Natural killer cell (primary cell): ENCODE data around the gene NHEJ1. TPM values are rescaled to one million over a fixed set of nuclear protein-coding genes. Genes with fewer than 3 reads are reported as not detected.

Experiments
- ATAC-seq, 3 donors: fragments of 150-1000 bp in 2 of 3; fragments of 200-7000 bp in 1 of 3; cut with Tn5 transposase; 1 replicate in 1 of 3; 2 replicates in 2 of 3; pipeline ENCODE4 v1.10.0; 2021; ENCODE audit warnings: mild to moderate bottlenecking in 2 of 3, moderate library complexity in 2 of 3
- DNase-seq, 2 donors: peaks; one replicate each; pipeline versions ENCODE4 v3.0.0 to v3.0.0-alpha.2; 2013 to 2021; ENCODE audit warnings: mixed read lengths in 1 of 2
- H3K27ac ChIP-seq: one replicate; pipeline ENCODE4 v1.5.1; 2013; ENCODE audit warnings: mild to moderate bottlenecking, low read length
- H3K27me3 ChIP-seq: one replicate; pipeline ENCODE4 v1.6.1; 2013; ENCODE audit warnings: low read length; ENCODE audit not compliant: control insufficient read depth, insufficient read depth
- H3K36me3 ChIP-seq: one replicate; pipeline ENCODE4 v1.6.1; 2013; ENCODE audit warnings: low read length; ENCODE audit not compliant: control insufficient read depth, insufficient read depth
- H3K4me1 ChIP-seq: one replicate; pipeline ENCODE4 v1.6.1; 2013; ENCODE audit warnings: low read length; ENCODE audit not compliant: control insufficient read depth, insufficient read depth
- H3K4me3 ChIP-seq: one replicate; pipeline ENCODE4 v1.5.1; 2013; ENCODE audit warnings: low read length
- H3K9me3 ChIP-seq: one replicate; pipeline ENCODE4 v1.6.1; 2013; ENCODE audit warnings: low read length; ENCODE audit not compliant: control insufficient read depth, insufficient read depth
- H3K27ac Mint-ChIP-seq, 2 donors: one replicate each; pipeline ENCODE4 v1.8.0; 2022; ENCODE audit warnings: mild to moderate bottlenecking in 2 of 2, mixed read lengths in 2 of 2, moderate library complexity in 1 of 2
- H3K27me3 Mint-ChIP-seq, 2 donors: one replicate each; pipeline ENCODE4 v1.8.0; 2022; ENCODE audit warnings: low read depth in 2 of 2, mixed read lengths in 2 of 2
- H3K36me3 Mint-ChIP-seq: one replicate; pipeline ENCODE4 v1.8.0; 2022; ENCODE audit warnings: mixed read lengths
- H3K4me1 Mint-ChIP-seq, 2 donors: one replicate each; pipeline ENCODE4 v1.8.0; 2022; ENCODE audit warnings: mixed read lengths in 2 of 2
- H3K4me3 Mint-ChIP-seq: one replicate; pipeline ENCODE4 v1.8.0; 2022; ENCODE audit warnings: mild to moderate bottlenecking, moderate library complexity, mixed read lengths
- H3K9me3 Mint-ChIP-seq, 2 donors: one replicate each; pipeline ENCODE4 v1.8.0; 2022; ENCODE audit warnings: mixed read lengths in 2 of 2
- WGBS: methylation state at CpG from one replicate; pipeline ENCODE4 v1.1.7; 2013; ENCODE audit warnings: missing lambda C conversion rate; ENCODE audit not compliant: insufficient coverage; 5-methylcytosine and 5-hydroxymethylcytosine counted together
- intact Hi-C: fragments of 100-400 bp; cut with micrococcal nuclease; formaldehyde crosslinking; loops from one replicate; pipeline ENCODE4 v1.14.2; 2022
- total RNA-seq, 4 donors: library from RNA; stranded (reverse); fragments of 120-200 nt in 1 of 4; gene quantifications; one replicate each; pipeline versions ENCODE4 v1.2.3 to v1.2.4, GENCODE V29; 2013 to 2022
- TF ChIP-seq, protein P1 (sequence below): fragments of 200-600 bp; IDR thresholded peaks from one replicate; pipeline ENCODE4 v1.8.0; 2022; ENCODE audit warnings: antibody characterized with exemption

NHEJ1 gene
- total RNA-seq, 3 donors from 2014 or later (not counting 1 experiment from before 2014, with no cell fraction given): 9.9 to 12.7 (median 11.0) TPM

DNA sequence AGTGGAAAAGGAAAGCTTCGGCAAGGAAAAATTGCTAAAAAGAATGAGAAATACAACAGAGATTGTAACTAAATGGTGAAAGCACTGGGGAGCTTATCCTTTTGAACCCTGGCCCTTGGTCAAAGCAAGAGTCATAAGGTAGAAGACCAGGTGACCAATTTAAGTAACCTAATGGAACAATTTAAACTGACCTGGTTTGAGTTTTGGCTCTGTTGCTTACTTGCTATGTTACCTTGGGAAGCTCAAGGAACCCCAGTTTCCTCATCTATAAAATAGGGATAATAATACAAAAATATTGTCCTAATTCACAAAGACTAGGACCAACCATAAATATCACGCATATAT, 48.6 kb downstream of the NHEJ1 start:
- ATAC-seq (no peak), DNase-seq (no peak)
- H3K4me3 ChIP-seq: no peak overlapping the region
- H3K4me3 Mint-ChIP-seq: no peak overlapping the region
- H3K4me1 ChIP-seq: peaks cover 4% of the 10 kb centered on the region
- H3K9me3 Mint-ChIP-seq: no peaks in the 10 kb centered on the region
- TF ChIP-seq, protein P1, sequence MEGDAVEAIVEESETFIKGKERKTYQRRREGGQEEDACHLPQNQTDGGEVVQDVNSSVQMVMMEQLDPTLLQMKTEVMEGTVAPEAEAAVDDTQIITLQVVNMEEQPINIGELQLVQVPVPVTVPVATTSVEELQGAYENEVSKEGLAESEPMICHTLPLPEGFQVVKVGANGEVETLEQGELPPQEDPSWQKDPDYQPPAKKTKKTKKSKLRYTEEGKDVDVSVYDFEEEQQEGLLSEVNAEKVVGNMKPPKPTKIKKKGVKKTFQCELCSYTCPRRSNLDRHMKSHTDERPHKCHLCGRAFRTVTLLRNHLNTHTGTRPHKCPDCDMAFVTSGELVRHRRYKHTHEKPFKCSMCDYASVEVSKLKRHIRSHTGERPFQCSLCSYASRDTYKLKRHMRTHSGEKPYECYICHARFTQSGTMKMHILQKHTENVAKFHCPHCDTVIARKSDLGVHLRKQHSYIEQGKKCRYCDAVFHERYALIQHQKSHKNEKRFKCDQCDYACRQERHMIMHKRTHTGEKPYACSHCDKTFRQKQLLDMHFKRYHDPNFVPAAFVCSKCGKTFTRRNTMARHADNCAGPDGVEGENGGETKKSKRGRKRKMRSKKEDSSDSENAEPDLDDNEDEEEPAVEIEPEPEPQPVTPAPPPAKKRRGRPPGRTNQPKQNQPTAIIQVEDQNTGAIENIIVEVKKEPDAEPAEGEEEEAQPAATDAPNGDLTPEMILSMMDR: no peak
- H3K27me3 Mint-ChIP-seq: no peaks in the 10 kb centered on the region
- no peaks in the 10 kb centered on the region for H3K36me3 Mint-ChIP-seq
- H3K27me3 ChIP-seq: no peaks in the 10 kb centered on the region
- 97% methylated on average over 2 of the region's 2 CpGs for WGBS
- intact Hi-C loops: no loop called here
- H3K4me1 Mint-ChIP-seq: peaks cover 0 to 36% of the 10 kb centered on the region in 2 donors
- H3K9me3 ChIP-seq: no peaks in the 10 kb centered on the region
- H3K27ac ChIP-seq: no peak overlapping the region
- no peaks in the 10 kb centered on the region for H3K36me3 ChIP-seq
- H3K27ac Mint-ChIP-seq: no peak overlapping the region

GRCh38 chr2:219111375-219112061, 49.1 kb downstream of the NHEJ1 start:
- Histone ChIP-seq H3K9me3 (no peaks in the 10 kb centered on the region), H3K4me1 (peaks cover 4% of the 10 kb centered on the region), H3K4me3 (no peak overlapping the region), H3K36me3 (no peaks in the 10 kb centered on the region), H3K27me3 (no peaks in the 10 kb centered on the region), H3K27ac (no peak overlapping the region)
- DNase-seq (no peak), ATAC-seq (no peak)
- TF ChIP-seq, protein P1: no peak
- no peaks in the 10 kb centered on the region for H3K9me3 Mint-ChIP-seq
- H3K27ac Mint-ChIP-seq: no peak overlapping the region
- H3K4me1 Mint-ChIP-seq: peaks cover 0 to 37% of the 10 kb centered on the region in 2 donors
- H3K4me3 Mint-ChIP-seq: no peak overlapping the region
- 97% methylated on average over 5 of the region's 5 CpGs for WGBS
- H3K36me3 Mint-ChIP-seq: no peaks in the 10 kb centered on the region
- intact Hi-C loops: no loop called here
- H3K27me3 Mint-ChIP-seq: no peaks in the 10 kb centered on the region

GRCh38 chr2:219109471-219109870, 51.1 kb downstream of the NHEJ1 start:
- Histone ChIP-seq H3K36me3 (no peaks in the 10 kb centered on the region), H3K27ac (no peak overlapping the region), H3K4me1 (peaks cover 4% of the 10 kb centered on the region), H3K4me3 (no peak overlapping the region), H3K27me3 (no peaks in the 10 kb centered on the region), H3K9me3 (no peaks in the 10 kb centered on the region)
- H3K27ac Mint-ChIP-seq: peak overlapping the region in 1 of 2 donors; percentile 37
- H3K9me3 Mint-ChIP-seq: no peaks in the 10 kb centered on the region
- no peak overlapping the region for H3K4me3 Mint-ChIP-seq
- ATAC-seq (peak in 2 of 3 donors; percentile 26 to 73), DNase-seq (peak in 1 of 2 donors; percentile 71)
- H3K4me1 Mint-ChIP-seq: peaks cover under 1 to 48% of the 10 kb centered on the region in 2 donors
- no peaks in the 10 kb centered on the region for H3K36me3 Mint-ChIP-seq
- TF ChIP-seq, protein P1: no peak
- no CpG with 5 or more reads among the region's 3 CpGs for WGBS
- intact Hi-C loops: no loop called here
- H3K27me3 Mint-ChIP-seq: no peaks in the 10 kb centered on the region

DNA sequence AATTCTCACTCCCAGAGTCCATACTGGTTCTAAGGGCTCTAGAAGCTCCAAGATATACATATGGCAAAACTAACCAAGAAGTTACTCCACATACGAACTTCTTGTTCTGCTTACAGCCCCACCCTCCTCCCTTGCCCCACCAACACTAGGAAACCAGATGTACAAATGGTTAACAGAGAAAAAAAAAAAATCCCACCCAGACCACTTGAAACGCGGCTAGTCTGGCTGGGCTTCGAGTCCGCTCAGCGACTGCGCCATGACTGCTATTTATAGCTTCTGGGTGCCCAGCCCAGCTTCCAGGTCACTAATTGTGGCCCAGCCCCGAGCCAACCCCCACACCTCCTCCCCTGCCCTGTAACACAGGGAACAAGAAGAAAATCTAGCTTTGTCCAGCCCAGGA, 52.9 kb downstream of the NHEJ1 start:
- Mint-ChIP-seq H3K4me3 (no peak overlapping the region), H3K27ac (no peak overlapping the region), H3K36me3 (no peaks in the 10 kb centered on the region), H3K27me3 (no peaks in the 10 kb centered on the region), H3K4me1 (peaks cover 6 to 45% of the 10 kb centered on the region in 2 donors), H3K9me3 (no peaks in the 10 kb centered on the region)
- H3K4me3 ChIP-seq: no peak overlapping the region
- H3K36me3 ChIP-seq: no peaks in the 10 kb centered on the region
- TF ChIP-seq, protein P1: no peak
- no peak overlapping the region for H3K27ac ChIP-seq
- no peaks in the 10 kb centered on the region for H3K9me3 ChIP-seq
- ATAC-seq: no peak
- intact Hi-C loops: no loop called here
- H3K27me3 ChIP-seq: no peaks in the 10 kb centered on the region
- DNase-seq: no peak
- peaks cover 4% of the 10 kb centered on the region for H3K4me1 ChIP-seq
- WGBS: 47% methylated on average over 8 of the region's 8 CpGs
